Measurements from ENCODE around the gene JAK1. TPM values are rescaled to one million over a fixed set of nuclear protein-coding genes. Genes with fewer than 3 reads are reported as not detected.
A peak's percentile ranks its signal among the peaks of the same experiment; 100 is the strongest.

The JAK1 gene
- total RNA-seq, 2 donors from 2014 or later = 113 to 115 TPM

DNA sequence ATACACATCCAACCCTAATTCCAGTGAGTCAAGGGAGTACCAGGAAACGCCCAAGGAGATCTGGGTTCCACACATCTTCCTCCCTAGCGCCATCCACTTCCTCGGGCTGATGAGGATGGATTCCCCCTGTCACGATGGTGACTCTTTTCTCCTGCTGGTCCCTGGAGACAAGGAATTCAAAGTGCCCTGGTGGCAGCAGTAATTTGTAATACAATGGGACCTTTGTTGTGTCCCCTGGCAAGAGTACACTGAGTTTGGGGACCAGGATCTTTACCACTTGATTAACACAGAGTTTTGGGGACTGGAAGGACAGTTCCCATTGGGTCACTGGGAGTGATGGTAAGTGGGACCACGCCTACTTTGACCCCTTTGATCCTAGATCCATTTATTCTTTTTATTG is 9.4 kb upstream of the JAK1 start:
- Histone ChIP-seq H3K36me3 (peaks cover 3% of the 10 kb centered on the region), H3K27ac (no peak overlapping the region), H3K4me1 (ENCODE audit: control insufficient read depth in 1 of 2, low read depth in 2 of 2) (no peaks in the 10 kb centered on the region), H3K27me3 (replicated peaks; ENCODE audit: insufficient read depth) (no peaks in the 10 kb centered on the region), H3K9me3 (no peaks in the 10 kb centered on the region), H3K4me3 (no peak overlapping the region)
- no peak for TF ChIP-seq CTCF (IDR thresholded peaks at IDR 0.05)
- DNase-seq (ENCODE audit: low spot score) = no peak
- no peak for ATAC-seq (ENCODE audit: insufficient number of reproducible peaks, low FRiP score, low read depth)

- ATAC-seq (ENCODE audit: insufficient number of reproducible peaks, low FRiP score, low read depth) (no peak), DNase-seq (ENCODE audit: low spot score) (no peak)
- TF ChIP-seq CTCF (IDR thresholded peaks at IDR 0.05) = no peak
These were observed 8.8 kb upstream of the JAK1 start for GRCh38 chr1:64975127-64975526.

DNA sequence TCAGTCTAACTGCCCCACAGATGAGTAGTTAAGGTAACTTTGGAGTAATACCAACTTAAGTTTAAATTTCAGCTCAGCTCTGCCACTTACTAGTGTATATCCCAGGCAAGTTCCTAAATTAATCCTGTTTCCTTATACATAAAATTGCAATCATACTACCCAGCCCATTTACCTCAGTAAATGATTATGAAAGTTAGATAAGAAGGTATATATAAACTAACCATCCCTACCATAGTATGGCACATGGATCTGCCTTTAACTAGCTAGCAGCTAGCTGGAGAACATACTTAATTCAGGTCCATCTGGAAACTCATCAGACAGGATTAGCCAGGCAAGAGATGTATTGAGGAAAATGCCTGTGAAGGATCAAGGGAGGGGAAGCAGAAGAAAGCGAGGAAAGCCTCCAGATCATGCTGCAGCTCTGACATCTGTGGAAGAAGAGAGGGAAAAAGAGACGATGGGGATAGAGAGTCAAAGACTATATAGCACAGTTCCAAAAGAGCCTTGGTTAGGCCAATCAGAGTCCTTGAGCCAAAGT is 8.0 kb upstream of the JAK1 start:
- no peaks in the 10 kb centered on the region for H3K9me3 ChIP-seq
- H3K27ac ChIP-seq = no peak overlapping the region
- DNase-seq (ENCODE audit: low spot score) (no peak), ATAC-seq (ENCODE audit: insufficient number of reproducible peaks, low FRiP score, low read depth) (no peak)
- peaks cover 3% of the 10 kb centered on the region for H3K36me3 ChIP-seq
- H3K4me1 ChIP-seq (ENCODE audit: control insufficient read depth in 1 of 2, low read depth in 2 of 2) = no peaks in the 10 kb centered on the region
- no peak for TF ChIP-seq CTCF (IDR thresholded peaks at IDR 0.05)
- H3K27me3 ChIP-seq (replicated peaks; ENCODE audit: insufficient read depth) = no peaks in the 10 kb centered on the region
- H3K4me3 ChIP-seq = no peak overlapping the region

More at GRCh38 chr1:64975127-64975526, 8.8 kb upstream of the JAK1 start:
- no peaks in the 10 kb centered on the region for H3K4me1 ChIP-seq (ENCODE audit: control insufficient read depth in 1 of 2, low read depth in 2 of 2)
- no peak overlapping the region for H3K4me3 ChIP-seq
- no peaks in the 10 kb centered on the region for H3K9me3 ChIP-seq
- H3K36me3 ChIP-seq = peaks cover 3% of the 10 kb centered on the region
- H3K27ac ChIP-seq = no peak overlapping the region
- H3K27me3 ChIP-seq (replicated peaks; ENCODE audit: insufficient read depth) = no peaks in the 10 kb centered on the region

- ATAC-seq (ENCODE audit: insufficient number of reproducible peaks, low FRiP score, low read depth) (no peak), DNase-seq (ENCODE audit: low spot score) (no peak)
- no peaks in the 10 kb centered on the region for H3K27me3 ChIP-seq (replicated peaks; ENCODE audit: insufficient read depth)
- H3K4me3 ChIP-seq = no peak overlapping the region
- TF ChIP-seq CTCF (IDR thresholded peaks at IDR 0.05) = no peak
- H3K27ac ChIP-seq = no peak overlapping the region
- no peaks in the 10 kb centered on the region for H3K9me3 ChIP-seq
- H3K36me3 ChIP-seq = no peaks in the 10 kb centered on the region
- no peaks in the 10 kb centered on the region for H3K4me1 ChIP-seq (ENCODE audit: control insufficient read depth in 1 of 2, low read depth in 2 of 2)
These were observed 6.8 kb upstream of the JAK1 start for GRCh38 chr1:64973061-64973647.

DNA sequence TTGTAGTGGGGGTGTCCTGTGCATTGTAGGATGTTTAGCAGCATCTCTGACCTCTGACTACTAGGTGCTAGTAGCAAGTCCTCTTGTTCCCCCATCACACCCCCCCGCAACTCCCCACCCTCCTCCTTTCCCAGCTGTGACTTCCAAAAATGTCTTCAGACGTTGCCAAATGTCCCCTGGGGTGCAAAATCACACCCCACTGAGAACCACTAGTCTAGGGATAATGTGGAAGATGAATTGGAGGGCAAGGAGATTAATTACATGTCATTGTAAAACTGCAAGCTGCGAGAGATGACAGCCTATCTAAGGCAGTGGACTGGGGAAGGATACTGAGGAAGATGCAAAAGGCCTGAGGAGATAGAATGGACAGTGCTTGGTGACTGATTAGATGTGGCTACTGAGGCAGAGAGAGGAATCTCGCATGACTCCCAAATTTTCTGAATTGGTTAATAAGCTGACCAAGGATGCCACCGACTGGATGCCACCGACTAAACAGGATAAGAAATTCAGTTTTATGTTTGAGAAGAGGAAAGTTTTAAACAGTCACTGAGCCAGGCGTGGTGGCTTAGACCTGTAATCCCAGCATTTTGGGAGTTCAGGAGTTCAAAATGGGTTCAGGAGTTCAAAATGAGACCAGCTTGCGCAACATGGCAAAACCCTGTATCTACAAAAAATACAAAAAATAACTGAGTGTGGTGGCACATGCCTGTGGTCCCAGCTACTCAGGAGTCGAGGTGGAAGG is 3.1 kb upstream of the JAK1 start:
- TF ChIP-seq CTCF (IDR thresholded peaks at IDR 0.05) = no peak
- Histone ChIP-seq H3K4me1 (ENCODE audit: control insufficient read depth in 1 of 2, low read depth in 2 of 2) (peaks cover 8 to 15% of the 10 kb centered on the region in 2 donors), H3K9me3 (no peaks in the 10 kb centered on the region), H3K27ac (peak overlapping the region in 1 of 2 donors; percentile 22), H3K4me3 (no peak overlapping the region), H3K36me3 (no peaks in the 10 kb centered on the region), H3K27me3 (replicated peaks; ENCODE audit: insufficient read depth) (no peaks in the 10 kb centered on the region)
- no peak for ATAC-seq (ENCODE audit: insufficient number of reproducible peaks, low FRiP score, low read depth)
- no peak for DNase-seq (ENCODE audit: low spot score)
